Measurements from ENCODE around the gene RASL11A. TPM values are rescaled to one million over a fixed set of nuclear protein-coding genes. Genes with fewer than 3 reads are reported as not detected.

RASL11A gene
- total and polyA plus RNA-seq, 2 experiments from 2014 or later = 0.51 to 1.1 TPM

GRCh38 chr13:27250833-27251165, 19.8 kb upstream of the RASL11A start:
- Histone ChIP-seq H3K4me1 (ENCODE audit: insufficient read depth) (peaks cover 24% of the 10 kb centered on the region), H3K9ac (peak overlapping the region; percentile 100), H4K20me1 (ENCODE audit: insufficient read depth) (0 out of 2 replicates have a peak, but pooled peaks cover 13% of the 10 kb centered on the region), H3K27me3 (replicated peaks; ENCODE audit: insufficient read depth) (no peaks in the 10 kb centered on the region), H2AFZ (peak overlapping the region; percentile 96), H3K9me2 (ENCODE audit: insufficient read depth) (no peaks in the 10 kb centered on the region), H3K27ac (peak overlapping the region; percentile 91), H3K9me3 (ENCODE audit: low read depth) (no peaks in the 10 kb centered on the region), H3F3A (ENCODE audit: insufficient read depth) (peaks cover 19% of the 10 kb centered on the region), H3K4me3 (peak overlapping the region; percentile 95), H3K4me2 (ENCODE audit: unreplicated experiment) (peak overlapping the region; percentile 96), H3K79me2 (ENCODE audit: insufficient read depth) (peaks cover 62% of the 10 kb centered on the region), H3K36me3 (ENCODE audit: low read depth) (peaks cover 23% of the 10 kb centered on the region)
- WGBS, 2 experiments (ENCODE audit: low coverage in 1 of 2, low lambda C conversion rate in 2 of 2, missing lambda C conversion rate in 2 of 2) = 3 to 4% methylated on average over 9 of the region's 9 CpGs
- in situ Hi-C loops (cut with MboI) = no loop called here
- TF ChIP-seq EZH2 (IDR thresholded peaks at IDR 0.05; ENCODE audit: insufficient read depth, poor library complexity, severe bottlenecking) (no peak), EZH2phosphoT487 (IDR thresholded peaks at IDR 0.05; ENCODE audit: insufficient read depth, low read depth) (no peak)
- DNase-seq = peak; percentile 36

DNA sequence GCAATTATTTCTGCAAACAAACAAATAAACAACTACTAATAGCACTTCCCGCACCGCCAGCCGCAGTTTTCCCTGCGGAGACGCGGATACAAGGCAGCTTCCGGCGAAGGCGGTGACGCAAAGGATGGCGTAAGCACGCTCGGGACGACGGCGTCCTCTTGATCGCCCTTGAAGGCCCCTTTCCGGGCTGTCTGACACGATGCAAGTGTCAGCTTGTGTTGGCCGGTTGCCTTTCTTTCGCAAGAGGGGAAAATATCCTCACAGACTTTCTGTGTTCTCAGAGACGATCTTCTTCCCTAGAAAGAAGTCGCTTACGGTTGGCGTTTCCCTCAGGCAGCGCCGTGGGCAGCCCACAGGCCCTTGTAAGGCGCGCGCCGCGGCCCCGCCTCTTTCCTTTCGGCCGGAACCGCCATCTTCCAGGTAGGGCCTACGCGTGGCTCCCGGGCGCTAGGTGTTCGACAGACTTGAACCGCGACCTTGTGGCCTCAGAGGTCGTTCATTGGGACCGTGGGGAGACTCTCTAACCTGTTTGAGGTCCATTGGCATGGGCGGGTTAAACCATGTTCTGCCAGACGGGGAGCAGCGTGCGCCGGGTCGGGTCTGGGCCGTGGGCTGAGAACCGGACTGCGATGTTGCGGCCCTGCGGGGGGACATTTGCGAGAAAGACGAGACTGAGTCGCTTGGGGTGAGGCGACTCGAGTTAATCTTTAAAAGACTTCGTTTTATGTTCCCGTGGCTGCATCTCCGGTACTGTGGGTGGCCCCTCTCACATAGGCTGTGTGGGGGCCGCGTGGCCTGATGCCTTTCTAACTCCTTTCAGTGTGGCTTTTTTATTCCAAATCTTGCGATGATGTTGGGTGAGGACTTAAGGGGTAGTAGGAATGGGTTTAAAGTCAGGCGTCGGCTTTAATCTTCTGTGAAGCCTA, 19.2 kb upstream of the RASL11A start, which contains the start of gene RPL21:
Gene RPL21 (plus strand): TSS at position 393 of the 926 bp plus-strand sequence. CDS start 2,219 bp downstream, outside the sequence.
- Histone ChIP-seq H3K36me3 (ENCODE audit: low read depth) (peaks cover 29% of the 10 kb centered on the region), H3K9me3 (ENCODE audit: low read depth) (no peaks in the 10 kb centered on the region), H3K4me3 (peak within 1 kb of the TSS; percentile 95), H3F3A (ENCODE audit: insufficient read depth) (peaks cover 24% of the 10 kb centered on the region), H3K79me2 (ENCODE audit: insufficient read depth) (peaks cover 68% of the 10 kb centered on the region), H3K9ac (peak within 1 kb of the TSS; percentile 100), H2AFZ (peak within 1 kb of the TSS; percentile 96), H3K27me3 (replicated peaks; ENCODE audit: insufficient read depth) (no peaks in the 10 kb centered on the region), H3K27ac (peak within 1 kb of the TSS; percentile 91), H3K4me2 (ENCODE audit: unreplicated experiment) (peak within 1 kb of the TSS; percentile 96), H3K4me1 (ENCODE audit: insufficient read depth) (peaks cover 25% of the 10 kb centered on the region), H3K9me2 (ENCODE audit: insufficient read depth) (no peaks in the 10 kb centered on the region), H4K20me1 (ENCODE audit: insufficient read depth) (0 out of 2 replicates have a peak, but pooled peaks cover 13% of the 10 kb centered on the region)
- TF ChIP-seq EZH2 (IDR thresholded peaks at IDR 0.05; ENCODE audit: insufficient read depth, poor library complexity, severe bottlenecking) = no peak
- TF ChIP-seq EZH2phosphoT487 (IDR thresholded peaks at IDR 0.05; ENCODE audit: insufficient read depth, low read depth) = no peak
- DNase-seq = peak; percentile 99
- in situ Hi-C loops (cut with MboI) = no loop called here
- WGBS, 2 experiments (ENCODE audit: low coverage in 1 of 2, low lambda C conversion rate in 2 of 2, missing lambda C conversion rate in 2 of 2) = 0% methylated on average over 66 to 69 of the region's 69 CpGs

DNA sequence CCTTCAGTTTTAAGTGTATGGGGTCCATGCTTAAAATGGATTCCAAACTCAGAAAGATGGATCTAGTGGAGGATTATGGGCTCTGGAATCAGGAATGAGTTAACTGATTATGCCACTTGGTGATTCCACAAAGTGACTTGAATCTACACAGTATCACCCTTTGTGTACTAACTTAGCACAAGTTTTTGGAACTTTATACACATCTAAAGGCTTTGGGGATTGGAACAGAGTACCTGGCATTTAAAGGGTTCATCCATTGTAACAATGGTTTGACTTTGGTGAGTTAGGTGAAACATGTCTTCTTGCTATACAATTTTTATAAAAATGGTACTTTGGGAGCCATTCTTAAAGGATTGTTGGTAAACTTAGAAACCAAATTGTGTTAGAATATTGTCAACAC, 18.2 kb upstream of the RASL11A start:
- Histone ChIP-seq H2AFZ (no peak overlapping the region), H3K9me3 (ENCODE audit: low read depth) (no peaks in the 10 kb centered on the region), H3K27ac (peak overlapping the region; percentile 91), H3K79me2 (ENCODE audit: insufficient read depth) (peaks cover 78% of the 10 kb centered on the region), H3K9me2 (ENCODE audit: insufficient read depth) (no peaks in the 10 kb centered on the region), H3F3A (ENCODE audit: insufficient read depth) (peaks cover 34% of the 10 kb centered on the region), H3K27me3 (replicated peaks; ENCODE audit: insufficient read depth) (no peaks in the 10 kb centered on the region), H3K9ac (peak overlapping the region; percentile 100), H4K20me1 (ENCODE audit: insufficient read depth) (0 out of 2 replicates have a peak, but pooled peaks cover 13% of the 10 kb centered on the region), H3K36me3 (ENCODE audit: low read depth) (peaks cover 39% of the 10 kb centered on the region), H3K4me2 (ENCODE audit: unreplicated experiment) (peak overlapping the region; percentile 96), H3K4me3 (peak overlapping the region; percentile 95), H3K4me1 (ENCODE audit: insufficient read depth) (peaks cover 25% of the 10 kb centered on the region)
- TF ChIP-seq EZH2 (IDR thresholded peaks at IDR 0.05; ENCODE audit: insufficient read depth, poor library complexity, severe bottlenecking) (no peak), EZH2phosphoT487 (IDR thresholded peaks at IDR 0.05; ENCODE audit: insufficient read depth, low read depth) (no peak)
- in situ Hi-C loops (cut with MboI) = no loop called here
- no peak for DNase-seq

DNA sequence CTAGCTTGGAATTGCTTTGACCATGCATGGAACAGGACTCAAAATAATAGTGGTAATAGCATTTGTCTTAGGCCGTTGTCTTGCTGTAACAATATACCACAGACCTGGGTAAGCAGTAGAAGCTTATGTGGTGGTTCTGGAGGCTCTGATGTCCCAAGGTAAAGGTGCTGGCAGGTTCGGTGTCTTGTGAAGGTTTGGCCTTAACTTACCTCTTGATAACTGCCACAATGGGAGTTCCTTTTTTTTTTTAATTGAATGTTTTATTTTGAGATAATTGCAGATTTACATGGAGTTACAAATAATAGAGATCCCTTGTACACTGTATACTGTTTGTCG, 13.4 kb upstream of the RASL11A start:
- no peak for DNase-seq
- 86% methylated on average over 3 of the region's 3 CpGs for WGBS, 2 experiments (ENCODE audit: low coverage in 1 of 2, low lambda C conversion rate in 2 of 2, missing lambda C conversion rate in 2 of 2)
- Histone ChIP-seq H3K36me3 (ENCODE audit: low read depth) (peaks cover 62% of the 10 kb centered on the region), H3K4me3 (no peak overlapping the region), H3K9me3 (ENCODE audit: low read depth) (no peaks in the 10 kb centered on the region), H4K20me1 (ENCODE audit: insufficient read depth) (peaks cover 13% of the 10 kb centered on the region), H3K27ac (no peak overlapping the region), H3K79me2 (ENCODE audit: insufficient read depth) (peaks cover 76% of the 10 kb centered on the region), H3K4me1 (ENCODE audit: insufficient read depth) (peaks cover 19% of the 10 kb centered on the region), H2AFZ (no peak overlapping the region), H3K9ac (no peak overlapping the region), H3K27me3 (replicated peaks; ENCODE audit: insufficient read depth) (no peaks in the 10 kb centered on the region), H3K4me2 (ENCODE audit: unreplicated experiment) (no peak overlapping the region), H3K9me2 (ENCODE audit: insufficient read depth) (no peaks in the 10 kb centered on the region), H3F3A (ENCODE audit: insufficient read depth) (peaks cover 79% of the 10 kb centered on the region)
- in situ Hi-C loops (cut with MboI) = no loop called here
- TF ChIP-seq EZH2phosphoT487 (IDR thresholded peaks at IDR 0.05; ENCODE audit: insufficient read depth, low read depth) = no peak
- no peak for TF ChIP-seq EZH2 (IDR thresholded peaks at IDR 0.05; ENCODE audit: insufficient read depth, poor library complexity, severe bottlenecking)

All from GM23248 (cell line).